K562 (cell line): ENCODE results near the gene MIDN. TPM values are rescaled to one million over a fixed set of nuclear protein-coding genes. Genes with fewer than 3 reads are reported as not detected.

ENCODE experiments used
- CREM ChIP-seq: IDR thresholded peaks from 2 replicates; pipeline ENCODE4 v1.6.1; 2014; ENCODE audit warnings: antibody characterized with exemption, low read depth
- CTCF ChIP-seq, 3 experiments: IDR thresholded peaks in 2 of 3; conservative IDR thresholded peaks in 1 of 3; 2 replicates each; pipeline ENCODE4 v1.5.1; 2011 to 2012; ENCODE audit warnings: low read length in 3 of 3, mild to moderate bottlenecking in 3 of 3, control low read depth in 2 of 3, improper control_type of control experiment in 1 of 3, inconsistent platforms in 1 of 3, low read depth in 1 of 3, mixed read lengths in 1 of 3, moderate library complexity in 1 of 3; ENCODE audit not compliant: insufficient read depth in 2 of 3
- E2F1 ChIP-seq: sonication (generic); formaldehyde crosslinking; IDR thresholded peaks from 2 replicates; pipeline ENCODE4 v1.8.1; 2023; ENCODE audit warnings: mild to moderate bottlenecking, missing genetic modification reagents, moderate library complexity
- ELF4 ChIP-seq: fragments of 450-650 bp; formaldehyde crosslinking; IDR thresholded peaks from 2 replicates; pipeline ENCODE4 v1.4.0; 2022; ENCODE audit warnings: missing genetic modification characterization
- EP300 ChIP-seq: IDR thresholded peaks from 2 replicates; pipeline ENCODE4 v1.6.1; 2012; ENCODE audit warnings: low read length, improper control_type of control experiment
- GATAD2B ChIP-seq: fragments of 450-650 bp; IDR thresholded peaks from 2 replicates; pipeline ENCODE4 v1.6.1; 2017; ENCODE audit warnings: mild to moderate bottlenecking, borderline replicate concordance
- HBP1 ChIP-seq: fragments of 450-650 bp; formaldehyde crosslinking; IDR thresholded peaks from 2 replicates; pipeline ENCODE4 v1.4.0; 2022; ENCODE audit warnings: missing genetic modification characterization
- JUN ChIP-seq, 2 experiments: sonication (generic) in 1 of 2; formaldehyde crosslinking in 1 of 2; IDR thresholded peaks; 2 replicates each; pipeline versions ENCODE4 v1.6.1 to v1.8.0; 2012 to 2022; ENCODE audit warnings: borderline replicate concordance in 2 of 2, mild to moderate bottlenecking in 2 of 2, improper control_type of control experiment in 1 of 2, low read depth in 1 of 2, low read length in 1 of 2, missing genetic modification reagents in 1 of 2
- KDM1A ChIP-seq, 2 experiments: fragments of 450-650 bp; IDR thresholded peaks; 2 replicates each; pipeline ENCODE4 v1.6.1; 2016; ENCODE audit warnings: mild to moderate bottlenecking in 2 of 2
- MAFK ChIP-seq: IDR thresholded peaks from 2 replicates; pipeline ENCODE4 v1.6.1; 2011; ENCODE audit warnings: low read length, improper control_type of control experiment
- PHF8 ChIP-seq: fragments of 200-600 bp; sonication (generic); IDR thresholded peaks from 2 replicates; pipeline ENCODE4 v1.6.1; 2012; ENCODE audit warnings: mixed run types, mild to moderate bottlenecking, inconsistent platforms, low read length, moderate library complexity, borderline replicate concordance
- POLR2B ChIP-seq: fragments of 450-650 bp; IDR thresholded peaks from 2 replicates; pipeline ENCODE4 v1.6.1; 2018; ENCODE audit warnings: low read depth; ENCODE audit not compliant: partially characterized antibody
- TSHZ1 ChIP-seq: fragments of 250-450 bp; sonication (Bioruptor Pico); IDR thresholded peaks from 2 replicates; pipeline ENCODE4 v1.4.0; 2020; ENCODE audit warnings: mild to moderate bottlenecking, moderate library complexity
- ZBTB9 ChIP-seq: fragments of 450-650 bp; formaldehyde crosslinking; IDR thresholded peaks from 2 replicates; pipeline ENCODE4 v1.4.0; 2020; ENCODE audit warnings: mild to moderate bottlenecking, moderate library complexity
- ZFX ChIP-seq: sonication (generic); formaldehyde crosslinking; IDR thresholded peaks from 2 replicates; pipeline ENCODE4 v1.8.0; 2022; ENCODE audit warnings: mild to moderate bottlenecking, missing genetic modification reagents, moderate library complexity
- ZNF75A ChIP-seq: fragments of 450-650 bp; formaldehyde crosslinking; IDR thresholded peaks from 2 replicates; pipeline ENCODE4 v1.4.0; 2020; ENCODE audit warnings: mild to moderate bottlenecking
- polyA plus RNA-seq, 8 experiments: library from polyadenylated mRNA; depleted of rRNA in 4 of 8; stranded (reverse) in 5 of 8; unstranded in 3 of 8; fragments of >200 nt; fragmentation: Nextera tagmentation in 2 of 8; fragmentation: Illumina TruSeq in 1 of 8; extraction: Ambion mirVana in 2 of 8; extraction: Trizol in 1 of 8; gene quantifications; 2 replicates each; pipeline versions ENCODE4 v1.2.1 to v1.2.3, GENCODE V29; 2011 to 2014; ENCODE audit warnings: inconsistent platforms in 1 of 8, missing spikeins in 1 of 8
- total RNA-seq, 7 experiments: library from RNA; depleted of rRNA in 6 of 7; stranded (reverse); fragments of >200 nt in 6 of 7; fragmentation: Illumina TruSeq in 2 of 7; extraction: Trizol in 2 of 7; gene quantifications; 2 replicates each; pipeline versions ENCODE4 v1.2.1 to v1.2.3, GENCODE V29; 2011 to 2021; ENCODE audit warnings: low replicate concordance in 1 of 7

Gene MIDN
- total and polyA plus RNA-seq, 9 of the 15 experiments (the other 6 are each of a cell fraction or from before 2014, with no cell fraction given) = 0.17 to 120 (median 10.1) TPM

- TF ChIP-seq CTCF (IDR thresholded peaks at IDR 0.05 in 2 of 3, conservative IDR thresholded peaks at IDR 0.05 in 1 of 3; ENCODE audit: insufficient read depth in 2 of 3, low read depth in 1 of 3, low read length in 3 of 3) = peak; percentile 74 to 90 (median 89)
- TF ChIP-seq KDM1A (IDR thresholded peaks at IDR 0.05) = no peak
- no peak for TF ChIP-seq MAFK
- TF ChIP-seq HBP1 = 0 out of 2 replicates have a peak, but pooled peaks have one; percentile 21
- peak; percentile 62; the same call in 1 of the 2 replicates for TF ChIP-seq ZBTB9 (CRISPR knock-in tag)
- no peak for TF ChIP-seq EP300
- no peak for TF ChIP-seq TSHZ1 (CRISPR knock-in tag)
- peak; percentile 22 for TF ChIP-seq POLR2B
- TF ChIP-seq ZFX (CRISPR knock-in tag) = peak; percentile 94
- TF ChIP-seq CREM = peak; percentile 98
- peak; percentile 74 for TF ChIP-seq E2F1 (CRISPR knock-in tag)
- peak; percentile 99 for TF ChIP-seq GATAD2B
- TF ChIP-seq JUN (IDR thresholded peaks at IDR 0.05; ENCODE audit: borderline replicate concordance, low read depth, low read length) = peak; percentile 97
- 0 out of 2 replicates have a peak, but pooled peaks have one; percentile 8 for TF ChIP-seq JUN (CRISPR knock-in tag; IDR thresholded peaks at IDR 0.05; ENCODE audit: borderline replicate concordance)
- TF ChIP-seq ELF4 (CRISPR knock-in tag) = 0 out of 2 replicates have a peak, but pooled peaks have one; percentile 23
- peak; percentile 36; the same call in 1 of the 2 replicates for TF ChIP-seq ZNF75A (CRISPR knock-in tag)
- peak; percentile 74; the same call in 1 of the 2 replicates for TF ChIP-seq PHF8
Observed at GRCh38 chr19:1239796-1240737, 8.3 kb upstream of the MIDN start (continued).
